Inferior parietal cortex (tissue), 1 donor: ENCODE measurements around the gene CEACAM3.

Source experiments
- DNase-seq: peaks from one replicate; pipeline ENCODE4 v3.0.0-alpha.2; 2016; ENCODE audit errors: extremely low spot score

CEACAM3 gene

DNA sequence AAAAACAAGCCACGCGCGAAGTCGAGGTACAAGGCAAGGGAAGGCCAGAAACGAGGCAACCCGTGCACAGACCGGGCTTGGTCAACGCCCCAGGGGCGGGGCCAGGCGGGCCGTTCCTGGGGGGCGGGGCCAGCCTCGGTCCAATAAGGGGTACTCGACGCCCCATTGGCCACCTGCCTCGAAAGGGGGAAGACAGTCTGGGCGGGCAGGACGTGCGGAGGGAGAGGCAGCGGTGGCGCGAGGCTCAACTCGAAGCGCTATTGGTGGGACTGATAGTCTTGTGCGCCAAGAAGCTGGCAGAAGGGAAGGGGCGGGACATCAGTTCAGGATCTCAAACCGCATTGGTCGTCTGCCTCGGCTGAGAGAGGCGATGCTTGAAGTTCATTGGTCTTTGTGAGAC lies 48.2 kb downstream of the CEACAM3 start, which contains the start of gene LYPD4:
LYPD4 (minus strand) TSS at position 83 of the 400 bp plus-strand sequence. CDS start 5,398 bp downstream, outside the sequence.
- no peak for DNase-seq

DNA sequence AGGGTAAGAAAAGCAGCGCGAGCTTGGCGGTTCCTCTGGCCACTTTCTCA lies 48.4 kb downstream of the CEACAM3 start, which contains the start of gene DMRTC2:
DMRTC2 (plus strand) TSS at position 42 of the 50 bp plus-strand sequence. CDS start 2,387 bp downstream, outside the sequence.
- no peak for DNase-seq

DNA sequence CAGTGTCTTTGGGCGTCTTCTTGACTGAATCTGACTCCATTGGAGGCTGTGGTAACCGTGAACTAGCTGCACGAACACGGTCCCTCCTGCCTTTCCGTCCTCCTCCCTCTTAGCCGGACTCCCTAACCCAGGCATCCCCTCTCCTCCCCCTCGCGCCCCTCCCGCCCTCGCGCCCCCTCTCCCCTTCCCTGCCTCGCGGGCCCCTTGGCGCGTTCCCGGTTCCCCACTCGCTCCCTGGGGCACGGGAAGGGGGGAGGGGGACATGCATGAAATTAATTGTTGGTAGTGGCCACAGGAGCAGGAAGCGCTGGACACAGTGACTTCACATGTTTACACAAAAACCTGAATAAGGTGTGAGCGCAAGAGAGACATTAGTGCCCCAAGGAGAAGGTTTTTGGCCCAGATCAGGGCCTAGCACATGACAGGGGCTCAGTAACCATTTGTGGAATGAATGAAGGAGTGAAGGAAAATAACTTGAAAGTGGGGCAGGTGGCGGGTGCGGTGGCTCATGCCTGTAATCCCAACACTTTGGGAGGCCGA lies 48.7 kb downstream of the CEACAM3 start:
- no peak for DNase-seq

DNA sequence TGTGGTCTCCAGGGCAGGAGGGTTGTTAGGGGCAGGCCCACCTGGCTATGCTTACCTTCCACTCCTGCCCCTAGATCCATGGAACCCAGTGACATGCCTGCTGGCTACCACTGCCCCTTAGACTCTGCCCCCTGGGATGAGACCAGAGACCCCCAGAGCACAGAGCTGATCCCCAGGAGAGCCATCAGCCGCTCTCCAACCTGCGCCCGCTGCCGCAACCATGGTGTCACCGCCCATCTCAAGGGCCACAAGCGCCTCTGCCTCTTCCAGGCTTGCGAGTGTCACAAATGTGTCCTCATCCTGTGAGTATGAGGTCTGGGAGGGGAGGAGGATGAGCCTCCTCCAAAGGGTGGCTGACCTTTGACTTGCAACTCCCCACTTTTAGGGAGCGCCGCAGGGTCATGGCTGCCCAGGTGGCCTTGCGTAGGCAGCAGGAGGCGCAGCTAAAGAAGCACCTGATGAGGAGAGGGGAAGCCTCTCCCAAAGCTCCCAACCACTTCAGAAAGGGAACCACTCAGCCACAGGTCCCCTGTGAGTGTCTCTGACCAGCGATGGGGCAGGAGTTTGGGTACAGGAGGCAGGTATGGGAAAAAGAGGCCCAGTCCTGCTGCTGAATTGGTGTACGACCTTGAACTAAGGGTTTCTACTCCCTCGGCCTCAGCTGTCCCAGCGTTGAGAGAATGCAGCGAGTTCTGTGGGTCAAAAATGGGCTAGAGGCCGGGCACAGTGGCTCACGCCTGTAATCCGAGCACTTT lies 51.1 kb downstream of the CEACAM3 start:
- no peak for DNase-seq

DNA sequence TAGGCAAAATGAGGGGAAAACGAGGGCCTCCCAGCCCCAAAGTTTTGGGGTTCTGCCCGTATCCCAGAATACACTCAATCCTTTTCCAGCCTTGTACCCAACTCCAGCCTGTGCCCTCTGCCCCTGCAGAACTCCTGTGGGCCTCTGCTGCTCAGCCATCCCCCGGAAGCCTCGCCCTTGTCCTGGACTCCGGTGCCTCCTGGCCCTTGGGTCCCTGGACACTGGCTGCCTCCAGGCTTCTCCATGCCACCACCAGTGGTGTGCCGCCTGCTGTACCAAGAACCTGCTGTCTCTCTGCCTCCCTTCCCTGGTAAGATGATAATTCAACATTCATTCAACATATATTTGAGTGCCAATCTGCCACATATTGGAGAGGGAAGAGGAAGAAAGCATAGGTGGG lies 52.3 kb downstream of the CEACAM3 start:
- DNase-seq: no peak

DNA sequence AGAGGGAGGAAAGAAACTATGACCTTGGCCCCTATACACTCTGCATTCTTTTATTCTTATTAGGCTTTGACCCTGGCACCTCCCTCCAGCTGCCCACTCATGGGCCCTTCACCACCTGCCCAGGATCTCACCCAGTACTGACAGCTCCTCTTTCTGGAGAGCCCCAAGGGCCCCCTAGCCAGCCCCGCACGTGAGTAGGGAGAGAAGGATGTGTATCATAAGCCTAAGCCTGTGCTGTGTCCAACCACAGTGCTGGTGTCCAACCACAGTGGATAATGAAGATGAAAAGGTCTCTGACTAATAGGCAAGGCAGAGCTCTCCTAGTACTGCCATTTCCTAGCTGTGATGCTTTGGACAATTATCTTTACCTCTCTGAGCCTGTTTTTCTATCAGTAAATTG lies 52.7 kb downstream of the CEACAM3 start:
- no peak for DNase-seq

DNA sequence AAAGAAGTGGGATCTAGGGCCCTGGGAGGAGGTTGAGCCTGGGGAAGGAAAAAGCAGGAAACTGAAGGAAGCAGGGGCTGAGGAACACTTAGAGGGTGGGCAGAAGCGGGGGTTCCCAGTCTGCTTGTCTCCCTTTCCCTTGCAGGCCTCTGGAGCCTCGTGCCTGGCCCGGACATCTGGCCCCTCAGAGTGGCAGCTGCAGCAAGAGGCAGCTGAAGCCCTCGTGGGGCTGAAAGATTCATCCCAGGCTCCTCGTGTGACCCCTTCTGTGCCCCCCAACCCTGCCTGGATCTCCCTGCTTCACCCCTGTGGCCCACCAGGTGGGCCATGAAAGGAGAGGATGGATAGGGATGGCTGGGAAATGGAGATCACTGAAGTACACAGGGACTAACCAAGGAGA lies 54.0 kb downstream of the CEACAM3 start:
- DNase-seq: no peak

DNA sequence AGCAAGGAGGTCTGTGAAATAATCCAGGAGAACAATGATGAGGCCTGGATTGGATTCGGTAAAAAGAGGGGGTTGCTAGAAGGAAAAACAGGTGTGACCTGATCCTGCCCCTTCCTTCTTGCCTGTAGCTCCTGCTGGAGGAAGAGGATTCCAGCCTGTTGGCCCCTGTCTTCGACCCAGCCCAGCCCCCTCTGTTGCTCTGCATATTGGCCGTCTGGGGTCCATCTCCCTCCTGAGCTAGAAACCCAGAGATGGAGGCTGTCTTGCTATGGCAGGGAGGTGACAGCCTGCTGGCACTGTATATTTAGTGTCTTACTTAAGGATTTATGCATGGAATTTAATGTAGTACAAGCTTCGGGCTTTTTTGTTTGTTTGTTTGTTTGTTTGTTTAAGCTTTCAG lies 55.1 kb downstream of the CEACAM3 start:
- DNase-seq: no peak

DNA sequence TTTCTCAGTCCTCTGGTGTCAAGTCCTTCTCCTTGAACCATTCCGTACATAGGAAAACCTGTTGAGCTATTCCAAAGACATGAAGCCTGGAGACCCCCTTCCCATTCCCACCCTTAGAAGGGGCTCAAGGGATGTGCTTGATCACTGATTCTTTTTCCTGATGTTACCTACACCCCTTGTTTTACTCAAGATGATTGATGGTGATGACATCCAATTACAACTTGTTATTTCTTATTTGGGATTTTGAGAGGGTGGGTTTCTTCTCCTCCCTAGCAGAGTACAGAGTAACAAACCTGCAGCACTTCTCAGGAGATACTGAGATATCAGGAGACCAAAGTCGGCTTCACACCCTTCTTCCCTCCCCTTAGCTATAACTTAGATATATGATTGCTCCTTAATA lies 57.0 kb downstream of the CEACAM3 start:
- no peak for DNase-seq

DNA sequence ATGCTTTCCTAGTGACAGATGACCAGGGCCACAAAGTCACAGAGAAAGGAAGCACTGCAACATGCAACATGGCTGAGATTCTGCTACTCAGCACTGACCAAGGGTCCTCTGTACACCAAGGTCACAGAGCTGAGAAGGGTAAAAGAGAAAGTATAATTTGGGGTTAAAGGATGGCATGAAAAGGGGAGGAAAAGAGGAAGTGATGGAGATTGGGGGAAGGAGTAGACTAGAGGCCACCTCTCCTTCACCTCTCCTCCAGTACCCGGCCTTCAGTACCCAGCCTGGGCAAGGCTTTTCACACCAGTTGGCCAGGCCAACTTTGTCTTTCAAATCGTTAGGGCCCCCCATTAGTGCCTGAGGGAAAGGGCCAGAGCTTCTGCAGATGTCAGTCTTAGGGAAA lies 57.4 kb downstream of the CEACAM3 start:
- no peak for DNase-seq

DNA sequence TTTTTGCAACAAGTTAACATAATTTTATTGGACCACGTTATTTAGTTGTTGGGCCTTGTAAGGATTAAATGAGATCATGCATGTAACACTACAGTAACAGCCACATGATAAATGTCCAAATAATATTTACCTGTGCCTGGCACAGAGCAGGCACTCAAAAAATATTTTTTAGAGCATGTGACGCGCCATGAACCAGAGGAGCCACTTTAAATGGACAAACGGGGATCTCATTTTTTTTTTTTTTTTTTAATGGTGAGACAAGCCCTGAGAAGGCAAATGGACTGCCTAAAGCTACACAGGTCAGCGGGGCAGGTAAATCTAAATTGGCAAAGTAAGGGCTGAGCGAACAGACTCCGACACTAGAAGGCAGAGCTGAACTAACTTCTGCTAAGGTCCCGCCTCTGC lies 62.8 kb downstream of the CEACAM3 start:
- no peak for DNase-seq

DNA sequence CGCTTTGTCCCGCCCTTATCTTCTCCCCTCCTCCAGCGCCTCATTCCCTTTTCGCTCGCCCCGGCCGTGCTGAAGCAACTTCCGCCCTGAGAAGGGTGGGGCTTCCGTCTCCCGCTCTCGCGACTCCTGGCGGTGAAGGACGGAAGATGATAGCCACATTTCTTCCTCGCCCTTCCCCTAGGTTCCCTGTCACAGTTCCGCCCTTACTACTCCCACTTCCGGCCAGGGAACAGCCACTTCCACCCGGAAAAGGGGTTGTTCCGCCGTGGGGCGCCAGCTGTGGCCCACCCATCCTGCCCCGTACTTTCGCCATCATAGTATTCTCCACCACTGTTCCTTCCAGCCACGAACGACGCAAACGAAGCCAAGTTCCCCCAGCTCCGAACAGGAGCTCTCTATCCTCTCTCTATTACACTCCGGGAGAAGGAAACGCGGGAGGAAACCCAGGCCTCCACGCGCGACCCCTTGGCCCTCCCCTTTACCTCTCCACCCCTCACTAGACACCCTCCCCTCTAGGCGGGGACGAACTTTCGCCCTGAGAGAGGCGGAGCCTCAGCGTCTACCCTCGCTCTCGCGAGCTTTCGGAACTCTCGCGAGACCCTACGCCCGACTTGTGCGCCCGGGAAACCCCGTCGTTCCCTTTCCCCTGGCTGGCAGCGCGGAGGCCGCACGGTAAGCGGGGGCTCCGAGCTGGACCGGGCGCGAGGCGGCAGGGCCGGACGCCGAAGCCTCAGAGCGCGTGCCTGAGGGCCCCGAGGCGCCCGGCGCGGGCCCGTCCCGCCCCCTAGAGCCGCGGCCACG lies 63.4 kb downstream of the CEACAM3 start, which contains the start of gene RPS19:
RPS19 (plus strand) TSS at position 638 of the 801 bp plus-strand sequence. CDS start 520 bp downstream, outside the sequence.
- DNase-seq: peak; percentile 100

DNA sequence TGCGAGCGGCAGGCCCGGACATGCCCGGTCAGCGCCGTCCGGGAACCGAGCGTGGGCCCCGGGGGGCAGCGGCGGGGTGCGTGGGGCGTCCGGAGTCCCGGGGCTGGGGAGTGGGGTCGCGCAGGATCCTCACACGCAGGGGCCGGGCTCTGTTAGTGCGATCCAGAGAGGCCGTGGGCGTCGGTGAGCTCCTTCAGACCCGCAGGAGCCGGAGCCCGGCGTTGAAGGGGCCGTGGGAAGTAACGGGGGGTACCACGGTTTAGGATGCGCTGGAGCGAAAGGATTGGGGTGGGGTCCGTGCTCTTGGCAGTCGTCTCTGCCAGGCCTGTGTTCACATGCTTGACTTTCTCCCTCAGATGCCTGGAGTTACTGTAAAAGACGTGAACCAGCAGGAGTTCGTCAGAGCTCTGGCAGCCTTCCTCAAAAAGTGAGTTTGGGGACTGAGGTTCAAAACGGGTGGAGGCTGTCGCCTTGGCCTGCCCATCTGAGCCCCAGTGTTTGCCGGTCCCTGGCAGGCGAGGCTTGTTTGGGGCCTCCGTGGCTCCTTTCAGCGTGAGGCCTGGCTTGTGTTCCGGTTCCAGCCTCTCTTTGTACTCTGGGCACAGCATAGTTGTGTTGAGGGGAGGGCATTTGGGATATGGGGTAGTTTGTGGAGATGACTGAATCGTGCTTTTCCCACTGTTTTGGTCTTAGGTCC lies 64.2 kb downstream of the CEACAM3 start:
- DNase-seq: no peak
